ENCODE results near the gene ATE1.

Gene ATE1

DNA sequence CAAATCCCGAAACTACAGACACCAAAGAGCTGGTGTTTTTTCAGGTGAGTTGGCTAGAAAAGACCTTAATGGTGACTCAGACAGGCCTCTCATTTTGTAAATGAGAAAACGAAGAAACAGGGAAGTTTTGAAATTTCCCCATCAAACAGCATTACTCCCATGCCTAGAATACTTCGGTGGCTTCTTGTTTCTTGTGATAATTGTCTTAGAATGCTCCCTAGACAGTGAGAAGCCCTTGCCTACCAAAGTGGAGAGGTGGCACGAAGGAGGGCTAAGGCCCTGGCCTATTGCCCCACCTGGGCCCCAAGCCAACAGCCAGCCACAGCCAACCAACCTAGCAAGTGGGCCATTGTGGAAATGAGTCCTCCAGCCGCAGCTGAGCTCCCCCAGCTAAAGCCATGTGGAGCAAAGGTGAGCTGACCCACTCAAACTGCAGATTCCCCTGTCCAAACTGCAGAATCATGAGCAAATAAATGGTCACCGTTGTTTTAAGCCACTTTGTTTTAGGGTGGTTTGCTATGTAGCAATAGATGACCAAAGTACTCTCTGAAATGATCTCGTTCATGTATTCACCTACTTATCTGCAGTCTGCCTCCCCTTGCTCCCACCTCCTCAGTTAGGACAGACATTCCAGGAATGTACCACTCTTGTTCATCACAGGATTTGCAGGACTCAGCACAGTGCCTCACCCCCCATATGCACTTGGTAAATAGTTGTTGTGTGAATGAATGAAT, 231.9 kb downstream of the ATE1 start:
- DNase-seq (ENCODE audit: low read depth), result no peak

DNA sequence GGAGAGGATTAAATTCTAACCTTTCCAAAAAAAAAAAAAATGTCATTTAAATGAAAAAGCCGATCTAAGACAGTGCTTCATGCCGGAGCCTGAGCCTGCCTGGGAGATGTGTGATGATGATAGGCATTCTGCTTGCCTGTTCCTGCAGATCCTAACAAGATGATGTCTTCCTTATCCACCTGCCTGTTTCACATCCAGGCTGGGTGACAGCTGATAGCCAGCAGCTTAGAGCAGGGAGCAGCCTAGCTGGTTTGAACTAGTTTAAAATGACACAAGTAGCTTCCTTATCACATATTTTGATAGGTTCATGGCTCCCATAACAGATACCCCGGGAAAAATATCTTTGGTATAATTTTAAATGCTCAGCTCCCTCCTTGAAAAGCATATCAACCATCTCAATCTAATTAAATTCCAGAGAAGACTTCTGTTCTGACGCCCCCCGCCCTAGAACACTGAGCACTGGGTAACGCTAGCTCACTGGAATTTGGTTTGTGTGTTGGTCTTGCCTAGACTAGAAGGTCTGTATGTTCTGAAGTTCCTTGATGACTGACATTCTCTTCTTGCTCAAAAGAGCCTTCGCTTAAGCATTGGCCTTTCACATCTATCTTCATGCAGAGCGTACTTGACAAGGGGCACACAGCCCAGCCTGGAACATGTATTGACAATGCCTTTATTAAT, 232.7 kb downstream of the ATE1 start:
- no peak for DNase-seq (ENCODE audit: low read depth)

DNA sequence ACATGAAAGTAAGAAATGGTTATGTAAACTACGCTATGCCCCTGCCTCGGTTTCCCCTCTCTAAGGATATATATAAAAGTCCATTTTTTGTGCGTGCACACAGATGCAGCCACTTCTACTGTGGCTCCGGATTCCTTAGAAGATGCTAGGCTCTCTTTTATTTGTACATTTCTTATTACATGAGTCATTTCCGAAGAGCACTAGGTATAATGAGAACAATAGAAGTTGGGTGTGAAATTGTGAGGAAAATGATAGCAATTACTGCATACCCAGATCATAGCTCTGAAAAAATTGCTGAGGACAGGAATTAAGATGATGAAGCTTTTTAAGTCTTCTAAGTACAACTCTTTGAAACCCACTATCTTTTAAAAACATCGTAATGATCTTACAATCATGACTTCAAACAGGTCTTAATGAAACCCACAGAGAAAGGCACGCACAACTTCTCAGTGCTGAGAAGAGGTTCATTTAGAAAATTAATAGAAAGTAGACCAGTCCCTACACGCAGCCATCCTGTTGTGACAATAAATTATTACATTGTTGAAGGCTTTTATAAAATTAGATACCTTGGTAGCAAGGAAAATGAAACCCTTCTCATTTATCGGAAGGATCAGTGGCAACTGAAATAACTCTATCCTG, 233.4 kb downstream of the ATE1 start:
- no peak for DNase-seq (ENCODE audit: low read depth)

DNA sequence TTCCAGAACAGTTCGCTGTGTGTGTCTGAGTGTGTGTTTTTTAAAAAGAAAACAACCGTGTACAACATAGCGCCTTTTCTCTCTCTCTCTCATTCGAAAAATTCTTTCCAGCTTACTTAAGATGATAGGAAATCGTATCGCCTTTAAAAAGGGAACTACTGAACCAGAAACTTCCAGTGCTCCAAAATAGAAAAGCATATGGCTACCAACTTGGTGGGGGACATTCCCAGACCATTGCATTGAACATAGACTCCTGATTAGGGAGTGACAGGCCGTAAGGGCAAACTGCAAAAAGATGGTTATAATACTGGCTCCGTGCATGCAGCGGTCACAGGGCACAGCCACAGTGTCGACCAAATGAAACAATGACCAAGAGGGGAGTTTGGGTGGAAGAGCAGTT, 235.2 kb downstream of the ATE1 start:
- no peak for DNase-seq (ENCODE audit: low read depth)

- DNase-seq (ENCODE audit: low read depth), result no peak
These were observed 236.9 kb downstream of the ATE1 start for GRCh38 chr10:121690970-121691369.

Measured in activated T-cell treated with anti-CD3 and anti-CD28 coated beads for 1 hour (primary cell).